Glutamatergic neuron (in vitro differentiated cells): ENCODE data around the gene SLC25A34. TPM values are rescaled to one million over a fixed set of nuclear protein-coding genes. Genes with fewer than 3 reads are reported as not detected.

ENCODE experiments used
- DNase-seq: peaks from one replicate; pipeline ENCODE4 v3.0.0; 2022
- H3K27ac Mint-ChIP-seq: one replicate; pipeline ENCODE4 v1.8.0; 2020; ENCODE audit warnings: mild to moderate bottlenecking, mixed read lengths, inconsistent platforms; ENCODE audit not compliant: unreplicated experiment
- H3K27me3 Mint-ChIP-seq: one replicate; pipeline ENCODE4 v1.8.0; 2020; ENCODE audit warnings: mild to moderate bottlenecking, moderate library complexity, mixed read lengths, inconsistent platforms; ENCODE audit not compliant: unreplicated experiment
- H3K36me3 Mint-ChIP-seq: one replicate; pipeline ENCODE4 v1.8.0; 2020; ENCODE audit warnings: mild to moderate bottlenecking, mixed read lengths, inconsistent platforms; ENCODE audit not compliant: unreplicated experiment
- H3K4me1 Mint-ChIP-seq: one replicate; pipeline ENCODE4 v1.8.0; 2020; ENCODE audit warnings: mild to moderate bottlenecking, low read depth, mixed read lengths, inconsistent platforms; ENCODE audit not compliant: unreplicated experiment
- H3K4me3 Mint-ChIP-seq: one replicate; pipeline ENCODE4 v1.8.0; 2020; ENCODE audit warnings: mild to moderate bottlenecking, mixed read lengths, inconsistent platforms; ENCODE audit not compliant: unreplicated experiment
- H3K9me3 Mint-ChIP-seq: one replicate; pipeline ENCODE4 v1.8.0; 2020; ENCODE audit warnings: mild to moderate bottlenecking, moderate library complexity, mixed read lengths, inconsistent platforms; ENCODE audit not compliant: unreplicated experiment
- CTCF ChIP-seq: fragments of 200-600 bp; sonication (generic); IDR thresholded peaks from one replicate; pipeline ENCODE4 v1.5.0; 2021; ENCODE audit not compliant: partially characterized antibody, unreplicated experiment
- total RNA-seq: library from RNA; stranded (reverse); fragmentation: NEBNext Ultra II Directional; extraction: Animal tissue kit (Norgen Biotek cat#: 25700); gene quantifications from one replicate; pipeline ENCODE4 v1.2.1, GENCODE V29; 2021; ENCODE audit not compliant: unreplicated experiment

Gene SLC25A34
- total RNA-seq, 1 donor from 2014 or later, result 4.1 TPM

DNA sequence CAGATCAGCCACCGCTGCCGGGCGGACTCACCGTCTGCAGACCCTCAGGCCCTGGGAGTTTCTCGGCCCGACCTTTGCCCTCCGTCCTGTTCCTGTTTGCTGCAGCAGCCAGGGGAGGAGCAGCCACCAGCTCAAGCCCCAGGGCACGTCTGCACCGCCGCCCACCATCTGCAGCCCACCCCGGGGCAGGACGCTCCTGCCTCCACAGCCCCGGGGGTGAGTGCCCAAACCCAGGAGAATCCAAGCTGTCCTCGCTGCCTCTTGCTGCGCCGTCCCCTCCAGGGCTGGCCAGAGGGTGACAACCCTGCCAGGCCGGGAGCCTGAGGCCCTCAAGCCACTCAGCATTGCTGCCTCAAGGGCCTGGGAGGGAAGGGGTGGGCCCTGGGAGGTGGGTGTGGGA lies 1.2 kb upstream of the SLC25A34 start:
- H3K4me1 Mint-ChIP-seq, result peaks cover 7% of the 10 kb centered on the region
- peak; percentile 55 for DNase-seq
- H3K27me3 Mint-ChIP-seq, result peaks cover 8% of the 10 kb centered on the region
- peak overlapping the region; percentile 59 for H3K27ac Mint-ChIP-seq
- no peaks in the 10 kb centered on the region for H3K36me3 Mint-ChIP-seq
- peaks cover 2% of the 10 kb centered on the region for H3K9me3 Mint-ChIP-seq
- no peak for TF ChIP-seq CTCF
- H3K4me3 Mint-ChIP-seq, result no peak overlapping the region

DNA sequence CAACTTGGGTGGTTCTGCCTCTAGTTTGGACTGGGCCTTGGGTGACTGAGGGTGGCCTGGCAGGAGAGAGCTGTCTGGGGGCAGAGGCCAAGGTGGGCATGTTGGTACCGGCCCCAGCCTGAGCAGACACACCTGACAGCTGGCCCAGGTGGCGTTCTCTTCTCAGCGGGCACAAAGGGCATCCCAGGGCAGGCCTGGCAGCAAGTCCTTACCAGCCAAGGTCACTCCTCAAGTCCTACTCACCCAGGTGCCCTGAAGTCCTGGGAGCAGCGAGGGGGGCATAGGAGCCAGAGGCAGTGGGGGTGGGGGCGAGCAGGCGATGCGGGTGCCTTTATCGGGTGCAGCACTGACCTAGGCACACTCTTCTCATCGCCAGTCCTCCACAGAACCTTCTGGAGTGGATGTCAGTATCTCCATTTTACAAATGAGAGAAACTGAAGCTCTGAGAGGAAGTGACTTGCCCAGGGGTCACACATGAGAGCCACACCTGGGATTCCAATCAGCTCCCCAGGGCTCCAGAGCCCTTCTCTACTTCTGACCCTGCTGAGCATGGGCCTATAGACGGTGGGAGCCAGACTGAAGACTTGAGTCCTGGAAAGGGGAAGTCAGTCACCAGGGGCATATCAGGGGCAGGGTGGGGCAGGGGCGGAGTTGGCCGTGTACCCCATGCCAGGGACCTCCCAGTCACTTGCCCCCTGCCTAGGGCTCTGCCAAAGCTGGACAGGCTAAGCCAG lies 587 bp upstream of the SLC25A34 start:
- Mint-ChIP-seq H3K27ac (no peak overlapping the region), H3K36me3 (no peaks in the 10 kb centered on the region), H3K4me3 (no peak overlapping the region), H3K9me3 (peaks cover 3% of the 10 kb centered on the region), H3K27me3 (peaks cover 9% of the 10 kb centered on the region), H3K4me1 (peaks cover 7% of the 10 kb centered on the region)
- TF ChIP-seq CTCF, result no peak
- no peak for DNase-seq

DNA sequence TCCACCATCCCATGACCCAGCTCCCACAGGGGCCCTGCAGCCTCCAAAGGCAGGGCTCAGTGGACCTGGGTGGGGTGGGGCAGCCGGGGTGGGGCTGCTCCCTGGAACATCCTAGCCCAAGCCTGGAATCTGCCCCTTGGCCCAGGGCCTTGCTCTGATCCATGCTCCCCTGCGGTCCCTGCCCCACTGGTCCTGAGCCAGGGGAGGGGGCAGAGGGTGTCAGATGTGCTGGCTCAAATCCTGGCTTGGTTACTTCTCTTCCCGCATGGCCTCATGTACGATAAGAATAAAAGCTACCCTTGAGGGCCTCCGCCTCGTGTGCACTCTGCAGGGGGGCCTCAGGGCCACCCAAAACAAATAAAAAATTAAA lies 819 bp downstream of the SLC25A34 start:
- Mint-ChIP-seq H3K9me3 (peaks cover 3% of the 10 kb centered on the region), H3K4me1 (peaks cover 7% of the 10 kb centered on the region), H3K36me3 (no peaks in the 10 kb centered on the region), H3K27ac (no peak overlapping the region), H3K27me3 (peaks cover 12% of the 10 kb centered on the region), H3K4me3 (no peak overlapping the region)
- no peak for TF ChIP-seq CTCF
- DNase-seq, result no peak

DNA sequence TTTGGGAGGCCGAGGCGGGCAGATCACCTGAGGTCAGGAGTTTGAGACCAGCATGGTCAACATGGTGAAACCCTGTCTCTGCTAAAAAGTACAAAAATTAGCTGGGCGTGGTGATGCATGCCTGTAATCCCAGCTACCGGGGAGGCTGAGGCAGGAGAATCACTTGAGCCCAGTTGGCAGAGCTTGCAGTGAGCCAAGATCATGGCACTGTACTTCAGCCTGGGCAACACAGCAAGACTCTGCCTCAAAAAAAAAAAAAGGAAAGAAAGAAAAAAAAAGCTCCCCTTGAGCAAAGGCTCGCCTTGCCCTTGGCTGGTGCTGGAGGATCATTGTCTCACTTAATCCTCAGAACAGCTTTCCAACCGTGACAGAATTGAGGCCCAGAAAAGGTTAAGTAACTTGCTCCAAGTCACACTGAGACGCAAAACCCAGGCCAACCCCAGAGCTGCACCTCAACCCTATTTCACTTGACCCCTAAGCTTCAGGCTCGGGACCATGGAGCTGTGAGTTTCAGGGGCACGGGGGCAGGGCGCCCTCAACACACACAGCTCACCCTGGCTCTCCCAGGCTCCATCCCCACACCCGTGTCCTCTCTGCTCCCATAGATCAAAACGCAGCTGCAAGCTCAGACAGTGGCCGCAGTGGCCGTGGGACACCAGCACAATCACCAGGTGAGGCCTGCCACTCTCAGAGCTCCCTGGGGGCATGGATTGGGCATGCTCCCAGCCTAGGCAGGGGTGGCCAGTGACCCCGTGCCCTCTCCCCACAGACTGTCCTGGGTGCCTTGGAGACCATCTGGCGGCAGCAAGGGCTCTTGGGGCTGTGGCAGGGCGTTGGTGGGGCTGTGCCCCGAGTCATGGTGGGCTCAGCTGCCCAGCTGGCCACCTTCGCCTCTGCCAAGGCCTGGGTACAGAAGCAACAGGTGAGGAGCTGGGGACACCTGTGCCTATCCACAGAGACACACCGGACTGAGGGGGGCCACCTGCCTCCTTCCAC lies 1.6 kb downstream of the SLC25A34 start:
- Mint-ChIP-seq H3K27ac (peak overlapping the region; percentile 59), H3K4me3 (no peak overlapping the region), H3K4me1 (peaks cover 7% of the 10 kb centered on the region), H3K9me3 (peaks cover 3% of the 10 kb centered on the region), H3K36me3 (no peaks in the 10 kb centered on the region), H3K27me3 (peaks cover 12% of the 10 kb centered on the region)
- TF ChIP-seq CTCF, result no peak
- DNase-seq, result no peak
